Epithelial cell of proximal tubule (primary cell): Measurements from ENCODE around the gene EARS2. TPM values are rescaled to one million over a fixed set of nuclear protein-coding genes. Genes with fewer than 3 reads are reported as not detected.
"Not testable (repeated sequence)": the region's sequence is repeated elsewhere in the genome, so short reads cannot be mapped to it uniquely, and the experiment has no call there.

Experiments
- DNase-seq: peaks from one replicate; pipeline ENCODE4 v3.0.0-alpha.2; 2011; ENCODE audit warnings: low read depth
- H3K4me3 ChIP-seq: 2 replicates; pipeline ENCODE4 v1.5.1; 2011; ENCODE audit warnings: low read depth, mild to moderate bottlenecking, low read length
- CTCF ChIP-seq: conservative IDR thresholded peaks from 2 replicates; pipeline ENCODE4 v1.5.1; 2012; ENCODE audit warnings: low read depth, mild to moderate bottlenecking, low read length
- total RNA-seq: library from RNA; depleted of rRNA; stranded (reverse); fragments of >200 nt; gene quantifications from 2 replicates; pipeline ENCODE4 v1.2.3, GENCODE V29; 2015

EARS2 gene
- total RNA-seq, 1 donor from 2014 or later: 39.7 TPM

- H3K4me3 ChIP-seq: no peak overlapping the region
- no peak for DNase-seq
- TF ChIP-seq CTCF: no peak
Measured at GRCh38 chr16:23484510-23485256, 72.5 kb downstream of the EARS2 start.

GRCh38 chr16:23483492-23483891 is 73.7 kb downstream of the EARS2 start:
- DNase-seq, H3K4me3 ChIP-seq: not testable (repeated sequence)

GRCh38 chr16:23482778-23483177 is 74.4 kb downstream of the EARS2 start:
- TF ChIP-seq CTCF: no peak
- no peak for DNase-seq
- no peak overlapping the region for H3K4me3 ChIP-seq

- no peak for DNase-seq
- no peak for TF ChIP-seq CTCF
- no peak overlapping the region for H3K4me3 ChIP-seq
Measured at GRCh38 chr16:23480257-23480656, 76.9 kb downstream of the EARS2 start.

- no peak for TF ChIP-seq CTCF
- H3K4me3 ChIP-seq: no peak overlapping the region
- no peak for DNase-seq
Measured at GRCh38 chr16:23479138-23479537, 78.0 kb downstream of the EARS2 start.

GRCh38 chr16:23478566-23478965 is 78.6 kb downstream of the EARS2 start:
- no peak overlapping the region for H3K4me3 ChIP-seq
- TF ChIP-seq CTCF: no peak
- no peak for DNase-seq

GRCh38 chr16:23476289-23476688 is 80.9 kb downstream of the EARS2 start:
- no peak for TF ChIP-seq CTCF
- DNase-seq: no peak
- H3K4me3 ChIP-seq: no peak overlapping the region

Other genes with a start within 250 kb of the EARS2 start
- gene COG7, start 104.2 kb downstream of the EARS2 start, total RNA-seq: 6.9 and 9.9 TPM in 2 replicates
- 30.8 and 39.3 TPM in 2 replicates for gene GGA2, start 46.9 kb downstream of the EARS2 start, total RNA-seq
- 90.1 and 125 TPM in 2 replicates for gene UBFD1, start 377 bp upstream of the EARS2 start, total RNA-seq
- gene NDUFAB1, start 39.0 kb upstream of the EARS2 start, total RNA-seq: 98.7 and 137 TPM in 2 replicates
- 8.5 and 13.4 TPM in 2 replicates for gene PALB2, start 84.0 kb upstream of the EARS2 start, total RNA-seq
- 32.6 and 36.8 TPM in 2 replicates for gene DCTN5, start 84.1 kb upstream of the EARS2 start, total RNA-seq
- 92.5 and 150 TPM in 2 replicates for gene PLK1, start 121.5 kb upstream of the EARS2 start, total RNA-seq
- 0.35 and 0.58 TPM in 2 replicates for gene ERN2, start 155.9 kb upstream of the EARS2 start, total RNA-seq
- not detected in 2 replicates for gene CHP2, start 197.7 kb upstream of the EARS2 start, total RNA-seq